Activated CD4-positive, CD25-positive, alpha-beta regulatory T cell (primary cell): ENCODE data around the gene P2RY6.
A peak's percentile ranks its signal among the peaks of the same experiment; 100 is the strongest.

Experiments
- DNase-seq, 4 experiments: peaks; one replicate each; lab custom pipeline; 2025; lab: John Stamatoyannopoulos, UW

Gene P2RY6

GRCh38 chr11:73281201-73281741 lies 9.1 kb downstream of the P2RY6 start:
- DNase-seq = no peak

DNA sequence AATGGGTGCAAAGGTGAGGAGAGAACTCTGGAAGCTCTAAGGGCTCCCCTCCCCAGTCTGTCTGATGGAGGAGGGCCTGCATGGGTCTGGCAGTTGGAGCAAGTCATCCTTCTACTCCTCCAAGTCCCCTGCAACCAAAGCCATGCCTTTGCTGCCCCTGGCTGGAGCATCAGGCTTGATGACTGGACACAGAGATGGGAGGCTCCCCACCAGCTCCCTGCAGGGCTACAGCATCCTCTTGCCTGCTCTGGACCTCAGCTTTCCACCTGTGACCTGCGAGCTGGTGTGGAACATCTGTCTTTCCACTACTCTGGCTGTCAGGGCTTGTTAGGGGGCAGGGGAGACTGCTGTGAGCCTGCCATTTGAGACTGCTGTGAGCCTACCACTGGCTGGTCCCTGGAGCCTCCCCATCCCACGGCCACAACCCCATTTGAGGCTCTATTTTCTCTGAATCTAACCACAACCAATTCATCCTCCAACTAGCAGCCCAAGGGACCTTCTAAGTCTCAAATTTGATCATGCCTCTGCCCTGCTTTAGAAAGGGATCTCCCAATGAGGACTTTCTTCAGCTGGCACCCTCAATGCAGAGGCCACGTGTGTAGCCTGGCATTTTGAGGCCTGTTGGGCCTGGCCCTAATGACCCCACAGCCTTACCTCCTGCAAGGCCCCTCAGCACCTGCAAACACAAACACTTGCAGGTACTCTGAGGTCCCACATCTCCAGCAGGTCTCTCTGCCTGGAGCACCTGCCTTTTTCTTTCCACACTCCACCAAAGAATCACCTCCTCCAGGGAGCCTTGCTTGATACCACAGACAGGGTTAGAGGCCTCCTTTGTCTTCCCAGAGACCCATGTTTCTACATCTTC lies 9.9 kb downstream of the P2RY6 start:
- DNase-seq = no peak

GRCh38 chr11:73283276-73284000 lies 11.3 kb downstream of the P2RY6 start:
- DNase-seq = no peak

GRCh38 chr11:73284106-73284505 lies 12.0 kb downstream of the P2RY6 start:
- DNase-seq = no peak

DNA sequence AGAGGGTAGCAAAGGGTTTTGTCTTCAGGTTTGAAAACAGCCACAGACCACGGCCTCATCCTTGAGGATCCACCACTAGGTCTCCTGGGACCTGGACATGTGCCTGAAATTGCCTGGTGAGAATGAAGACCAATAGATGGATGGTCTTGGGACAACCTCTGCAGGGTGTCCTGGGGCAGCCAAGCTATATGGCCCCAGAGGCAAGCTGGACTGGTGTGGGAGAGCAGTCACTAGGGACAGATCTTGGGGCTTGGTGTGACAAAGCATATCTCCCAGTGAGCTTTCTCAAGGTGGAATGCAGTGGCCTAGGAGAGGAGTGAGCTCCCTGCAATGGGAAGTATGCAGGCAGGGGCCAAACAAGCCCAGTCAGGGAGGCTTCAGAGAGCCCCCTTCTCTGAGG lies 13.6 kb downstream of the P2RY6 start:
- no peak for DNase-seq

- DNase-seq = no peak
These were observed 14.2 kb downstream of the P2RY6 start for GRCh38 chr11:73286240-73286810.

GRCh38 chr11:73287400-73288101 lies 15.4 kb downstream of the P2RY6 start:
- no peak for DNase-seq

GRCh38 chr11:73288192-73288872 lies 16.2 kb downstream of the P2RY6 start:
- no peak for DNase-seq

GRCh38 chr11:73288873-73289707 lies 17.0 kb downstream of the P2RY6 start:
- peak in 2 of 4 experiments; percentile 6 to 29 for DNase-seq

GRCh38 chr11:73290536-73290935 lies 18.4 kb downstream of the P2RY6 start:
- DNase-seq = no peak

GRCh38 chr11:73291196-73291595 lies 19.1 kb downstream of the P2RY6 start:
- DNase-seq = no peak

DNA sequence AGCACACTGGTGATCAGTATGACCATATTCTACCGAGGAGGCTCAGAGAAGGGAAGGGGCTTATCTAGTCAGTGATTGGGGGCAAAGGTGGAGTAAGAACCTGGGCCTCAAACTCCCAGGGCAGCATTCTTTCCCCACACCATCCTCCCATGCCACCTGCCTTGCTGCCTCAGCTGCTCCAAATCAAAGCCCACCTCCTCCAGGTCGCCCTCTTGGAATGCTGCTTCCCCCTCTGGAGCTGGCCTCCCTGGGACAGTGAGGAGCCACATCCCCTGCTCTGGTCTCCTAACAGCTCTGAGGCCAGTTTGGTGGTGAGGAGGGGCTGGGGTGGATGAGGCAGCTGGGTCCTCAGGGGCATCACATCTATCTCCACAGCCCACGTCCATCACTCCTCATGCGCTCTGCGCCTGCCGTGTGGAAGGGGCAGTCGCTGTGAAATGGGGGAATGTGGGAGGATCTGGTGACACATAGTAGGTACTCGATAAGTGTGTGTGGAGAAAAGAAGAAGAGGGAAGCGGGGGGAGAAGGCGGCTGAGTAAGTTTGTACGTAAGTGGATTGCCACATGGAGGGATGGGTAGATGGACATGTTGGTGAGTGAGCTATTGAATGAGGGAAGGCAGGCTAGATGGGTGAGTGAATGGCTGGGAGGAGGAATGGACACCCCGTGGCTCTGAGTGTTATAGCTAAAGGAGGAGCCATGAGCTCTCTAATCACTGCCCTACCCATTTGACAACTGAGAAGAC lies 19.8 kb downstream of the P2RY6 start:
- no peak for DNase-seq

GRCh38 chr11:73292525-73292894 lies 20.4 kb downstream of the P2RY6 start:
- DNase-seq = no peak

- DNase-seq = no peak
These were observed 21.3 kb downstream of the P2RY6 start for GRCh38 chr11:73293356-73293936.

DNA sequence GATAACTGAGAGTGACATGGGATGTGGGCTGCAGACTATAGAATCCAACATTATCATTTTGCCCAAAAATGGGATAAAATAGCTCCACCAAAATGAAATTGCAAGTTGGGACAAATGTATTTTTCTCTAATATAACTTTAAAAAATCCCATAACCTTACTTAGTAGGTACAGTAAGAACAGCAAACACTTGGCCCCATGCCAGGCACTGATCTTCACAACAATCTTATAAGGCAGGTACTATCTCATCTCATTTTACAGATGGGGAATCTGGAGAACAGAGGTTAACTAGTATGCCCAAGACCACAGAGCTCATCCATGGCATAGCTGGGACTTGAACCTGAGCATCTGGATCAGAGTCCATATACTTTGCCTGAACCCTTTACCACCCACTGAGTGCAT lies 22.5 kb downstream of the P2RY6 start:
- DNase-seq = no peak

- DNase-seq = peak; percentile 29 to 62 (median 39)
These were observed 23.3 kb downstream of the P2RY6 start for GRCh38 chr11:73295241-73295995.

DNA sequence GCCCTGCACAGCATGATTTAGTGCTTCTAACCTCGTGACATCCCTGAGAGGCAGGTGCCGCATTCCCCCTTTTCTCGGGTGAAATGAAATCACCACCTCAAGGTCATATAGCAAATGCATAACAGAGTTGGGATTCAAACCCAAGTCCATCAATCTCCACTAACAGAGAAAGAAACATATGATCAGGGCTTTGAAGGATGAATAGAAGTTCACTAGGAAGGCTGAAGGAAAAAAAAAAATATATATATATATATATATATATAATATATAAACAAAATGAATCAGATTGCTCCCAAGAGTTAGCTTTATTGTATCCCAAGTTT lies 23.8 kb downstream of the P2RY6 start:
- DNase-seq = no peak

DNA sequence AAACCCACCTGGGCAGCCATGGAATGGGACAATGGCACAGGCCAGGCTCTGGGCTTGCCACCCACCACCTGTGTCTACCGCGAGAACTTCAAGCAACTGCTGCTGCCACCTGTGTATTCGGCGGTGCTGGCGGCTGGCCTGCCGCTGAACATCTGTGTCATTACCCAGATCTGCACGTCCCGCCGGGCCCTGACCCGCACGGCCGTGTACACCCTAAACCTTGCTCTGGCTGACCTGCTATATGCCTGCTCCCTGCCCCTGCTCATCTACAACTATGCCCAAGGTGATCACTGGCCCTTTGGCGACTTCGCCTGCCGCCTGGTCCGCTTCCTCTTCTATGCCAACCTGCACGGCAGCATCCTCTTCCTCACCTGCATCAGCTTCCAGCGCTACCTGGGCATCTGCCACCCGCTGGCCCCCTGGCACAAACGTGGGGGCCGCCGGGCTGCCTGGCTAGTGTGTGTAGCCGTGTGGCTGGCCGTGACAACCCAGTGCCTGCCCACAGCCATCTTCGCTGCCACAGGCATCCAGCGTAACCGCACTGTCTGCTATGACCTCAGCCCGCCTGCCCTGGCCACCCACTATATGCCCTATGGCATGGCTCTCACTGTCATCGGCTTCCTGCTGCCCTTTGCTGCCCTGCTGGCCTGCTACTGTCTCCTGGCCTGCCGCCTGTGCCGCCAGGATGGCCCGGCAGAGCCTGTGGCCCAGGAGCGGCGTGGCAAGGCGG lies 24.5 kb downstream of the P2RY6 start:
- DNase-seq = no peak
